Activated T-cell treated with anti-CD3 and anti-CD28 coated beads for 48 hours (primary cell): Measurements from ENCODE around the gene SLC11A1.

Experiments used
- DNase-seq: peaks from one replicate; pipeline ENCODE4 v3.0.0-alpha.2; 2020; ENCODE audit warnings: low read depth

Gene SLC11A1, protein sequence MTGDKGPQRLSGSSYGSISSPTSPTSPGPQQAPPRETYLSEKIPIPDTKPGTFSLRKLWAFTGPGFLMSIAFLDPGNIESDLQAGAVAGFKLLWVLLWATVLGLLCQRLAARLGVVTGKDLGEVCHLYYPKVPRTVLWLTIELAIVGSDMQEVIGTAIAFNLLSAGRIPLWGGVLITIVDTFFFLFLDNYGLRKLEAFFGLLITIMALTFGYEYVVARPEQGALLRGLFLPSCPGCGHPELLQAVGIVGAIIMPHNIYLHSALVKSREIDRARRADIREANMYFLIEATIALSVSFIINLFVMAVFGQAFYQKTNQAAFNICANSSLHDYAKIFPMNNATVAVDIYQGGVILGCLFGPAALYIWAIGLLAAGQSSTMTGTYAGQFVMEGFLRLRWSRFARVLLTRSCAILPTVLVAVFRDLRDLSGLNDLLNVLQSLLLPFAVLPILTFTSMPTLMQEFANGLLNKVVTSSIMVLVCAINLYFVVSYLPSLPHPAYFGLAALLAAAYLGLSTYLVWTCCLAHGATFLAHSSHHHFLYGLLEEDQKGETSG

DNA sequence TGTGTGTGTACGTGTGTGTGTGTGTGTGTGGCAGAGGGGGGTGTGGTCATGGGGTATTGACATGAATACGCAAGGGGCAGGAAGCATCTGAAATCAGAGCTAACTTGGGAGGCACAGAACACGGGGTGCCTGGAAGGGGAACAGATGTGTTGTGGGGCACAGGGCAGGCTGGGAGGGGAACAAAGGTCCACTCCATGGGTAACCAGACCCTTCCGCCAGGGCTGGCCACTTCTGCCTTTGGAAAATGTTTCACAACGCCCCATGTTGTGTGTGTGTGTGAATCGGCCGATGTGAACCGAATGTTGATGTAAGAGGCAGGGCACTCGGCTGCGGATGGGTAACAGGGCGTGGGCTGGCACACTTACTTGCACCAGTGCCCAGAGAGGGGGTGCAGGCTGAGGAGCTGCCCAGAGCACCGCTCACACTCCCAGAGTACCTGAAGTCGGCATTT is at the start of gene SLC11A1:
Gene SLC11A1, plus strand, starts transcription at position 358 of the 451 bp plus-strand sequence. CDS start 96 bp downstream, outside the sequence.
- no peak for DNase-seq

DNA sequence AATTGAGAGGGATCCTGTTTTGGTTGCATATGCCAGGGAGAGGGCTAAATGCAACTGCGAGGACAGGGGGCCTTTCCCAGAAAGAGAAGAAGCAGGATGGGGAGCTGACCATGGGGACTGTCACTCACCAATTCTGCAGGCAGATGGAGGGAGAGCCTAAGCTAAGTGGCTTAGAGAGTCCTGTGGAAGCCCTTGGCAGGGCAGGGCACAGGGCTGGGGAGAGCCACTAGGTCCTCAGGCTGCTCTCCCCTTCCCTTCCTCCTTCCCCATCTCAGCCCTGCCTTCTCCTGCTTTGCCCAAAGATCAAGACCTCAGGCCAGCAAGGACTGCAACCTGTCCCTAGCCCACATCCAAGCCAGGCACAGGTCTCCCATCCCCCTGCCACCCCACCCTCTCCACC is 49.8 kb upstream of the SLC11A1 start:
- DNase-seq, result no peak

DNA sequence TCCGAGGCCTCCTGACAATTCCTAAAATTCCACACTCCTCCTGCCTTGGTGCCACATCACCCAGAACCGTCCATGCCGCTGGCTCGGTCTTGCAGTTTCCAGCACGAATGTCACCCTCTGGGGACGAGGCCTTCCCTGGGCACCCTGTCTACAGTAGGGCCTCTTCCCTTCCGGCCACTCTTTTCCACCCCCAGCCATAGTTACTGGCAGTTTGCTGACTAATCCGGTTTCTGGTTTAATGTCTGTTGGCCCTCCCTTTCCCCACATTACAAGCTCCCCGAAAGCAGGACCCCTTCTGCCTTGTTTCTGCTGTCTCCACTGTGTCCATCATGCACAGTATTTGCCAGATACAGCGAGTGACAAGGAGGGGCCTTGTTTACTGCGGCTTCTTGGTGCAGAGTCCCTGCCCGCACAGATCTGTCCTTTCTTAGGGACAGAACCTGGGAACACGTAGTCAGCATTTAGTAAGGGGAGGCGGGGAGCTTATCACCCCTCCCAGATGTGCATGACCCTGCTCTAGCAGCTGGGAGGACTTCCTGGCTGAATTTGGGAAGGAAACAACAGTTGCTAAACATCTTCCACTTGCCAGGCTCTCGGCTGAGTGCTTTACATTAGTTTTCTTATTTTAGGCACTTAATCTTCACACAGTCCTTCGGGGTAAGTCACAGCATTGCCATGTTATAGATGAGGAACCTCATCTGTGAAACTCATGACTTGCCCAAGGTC is 49.0 kb upstream of the SLC11A1 start:
- DNase-seq, result no peak

DNA sequence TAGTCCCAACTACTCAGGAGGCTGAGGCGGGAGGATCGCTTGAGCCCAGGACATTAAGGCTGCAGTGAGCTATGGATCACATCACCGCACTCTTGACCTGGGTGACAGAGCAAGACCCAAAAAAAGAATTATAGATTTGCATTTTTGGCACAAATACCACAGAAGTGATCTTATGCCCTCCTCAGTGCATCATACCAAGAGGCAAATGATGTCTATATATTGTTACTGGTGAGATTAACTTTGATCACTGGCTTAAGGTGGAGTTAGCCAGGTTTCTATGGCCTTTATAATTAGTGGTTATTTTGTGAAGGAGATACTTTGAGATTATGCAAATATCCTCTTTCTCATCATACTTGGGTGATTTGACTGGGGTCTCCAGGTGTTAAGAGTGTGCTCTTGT is 47.5 kb upstream of the SLC11A1 start:
- no peak for DNase-seq

DNA sequence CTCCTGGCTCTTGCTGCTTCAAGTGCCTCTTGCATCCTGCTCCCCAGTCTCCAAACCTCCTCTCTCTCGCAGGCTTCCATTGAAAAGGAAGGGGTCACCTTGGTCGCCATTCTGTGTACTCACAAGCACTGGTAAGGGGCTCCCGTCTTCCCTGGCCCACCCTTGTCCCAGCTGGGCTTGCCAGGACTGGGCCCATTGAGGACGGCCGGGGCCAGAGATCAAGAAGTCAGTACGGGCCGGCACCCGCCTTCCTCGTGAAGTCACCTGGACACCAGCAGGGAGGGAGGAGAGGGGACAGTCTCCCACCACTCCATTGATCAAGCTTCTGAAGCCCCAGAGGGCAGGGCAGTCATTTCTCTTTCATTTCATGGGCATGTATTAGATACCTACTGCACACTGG is 41.4 kb upstream of the SLC11A1 start:
- DNase-seq, result no peak

DNA sequence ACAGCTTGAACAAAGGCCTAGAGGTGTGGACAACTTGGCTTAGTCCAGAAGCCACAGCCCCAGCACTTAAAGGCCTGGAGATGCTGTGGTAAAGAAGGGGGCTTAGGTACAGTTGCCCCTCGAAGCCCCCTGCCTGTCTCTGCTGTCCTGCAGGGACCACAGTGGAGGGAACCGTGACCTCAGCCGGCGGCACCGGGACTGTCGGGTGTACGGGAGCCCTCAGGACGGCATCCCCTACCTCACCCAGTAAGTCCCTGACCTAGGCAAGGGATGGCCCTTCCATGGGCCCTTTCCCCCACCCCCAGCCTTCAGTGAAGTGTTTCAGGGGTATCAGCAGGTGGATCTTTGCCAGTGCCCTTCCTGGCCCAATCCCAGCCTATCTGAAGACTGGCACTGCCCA is 40.7 kb upstream of the SLC11A1 start:
- DNase-seq, result no peak

DNA sequence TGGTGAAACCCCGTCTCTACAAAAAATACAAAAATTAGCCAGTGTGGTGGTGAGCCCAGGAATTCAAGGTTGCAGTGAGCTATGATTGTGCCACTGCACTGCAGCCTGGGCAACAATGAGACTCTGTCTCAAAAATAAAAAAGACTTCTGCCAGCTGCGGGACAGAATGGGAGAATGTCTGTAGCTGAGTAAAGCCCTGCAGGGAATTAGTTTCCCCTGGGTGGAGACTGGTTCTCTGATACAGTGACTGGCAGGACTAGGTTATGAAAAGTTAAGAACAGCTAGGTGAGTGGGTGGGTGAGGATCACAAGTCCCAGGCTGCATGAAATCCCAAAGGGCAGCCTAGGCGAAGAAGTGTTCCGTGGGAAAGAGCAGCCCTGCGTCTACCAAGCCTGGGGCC is 39.2 kb upstream of the SLC11A1 start:
- no peak for DNase-seq

DNA sequence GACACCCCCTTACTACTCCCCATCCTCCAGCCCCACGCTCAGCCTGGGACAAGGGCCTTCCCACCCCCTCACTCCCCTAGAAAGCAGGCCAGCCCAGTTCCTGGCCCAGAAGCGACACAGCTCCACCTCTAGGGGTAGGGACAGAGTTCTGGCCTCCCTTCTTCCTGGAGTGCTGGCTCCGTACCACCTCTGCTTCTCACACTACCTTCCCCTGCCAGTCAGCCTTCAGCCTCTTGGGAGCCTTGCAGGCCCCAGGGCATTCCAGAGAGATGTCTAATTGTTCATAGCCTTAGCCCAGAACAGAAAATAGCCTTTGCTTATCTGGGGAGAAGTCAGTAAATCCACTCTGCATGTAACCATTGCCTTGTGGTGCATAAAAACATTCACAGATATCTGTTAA is 38.5 kb upstream of the SLC11A1 start:
- DNase-seq, result no peak

DNA sequence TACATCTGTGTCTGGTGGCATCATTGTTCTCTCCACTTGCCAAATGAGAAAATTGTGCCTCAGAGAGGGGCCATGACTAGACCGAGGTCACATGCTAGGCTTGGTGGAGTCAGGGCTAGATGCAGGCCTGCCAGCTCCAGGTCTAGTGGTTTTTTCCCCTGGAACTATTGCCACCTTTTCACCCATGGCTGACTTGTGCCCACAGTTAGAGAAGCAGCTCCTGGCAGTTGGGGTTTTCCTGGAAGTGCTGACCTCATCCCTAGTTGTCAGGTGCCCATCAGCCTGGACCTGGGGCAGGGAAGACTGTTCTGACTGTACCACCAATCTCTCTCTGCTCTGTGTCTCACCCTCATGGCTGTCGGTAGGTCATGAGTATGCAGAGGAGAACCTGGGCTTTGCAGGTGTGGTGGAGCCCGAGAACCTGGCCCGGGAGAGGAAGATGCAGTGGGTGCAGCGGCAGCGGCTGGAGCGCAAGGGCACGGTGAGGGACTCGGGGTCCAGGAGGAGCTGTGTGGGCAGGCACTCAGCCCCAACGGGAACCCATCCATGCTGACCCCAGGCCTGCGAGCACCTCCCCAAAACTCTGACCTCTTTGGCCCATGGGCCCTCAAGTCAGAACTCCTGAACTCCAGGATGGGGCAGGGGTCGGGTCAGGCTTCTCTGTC is 37.9 kb upstream of the SLC11A1 start:
- DNase-seq, result no peak

DNA sequence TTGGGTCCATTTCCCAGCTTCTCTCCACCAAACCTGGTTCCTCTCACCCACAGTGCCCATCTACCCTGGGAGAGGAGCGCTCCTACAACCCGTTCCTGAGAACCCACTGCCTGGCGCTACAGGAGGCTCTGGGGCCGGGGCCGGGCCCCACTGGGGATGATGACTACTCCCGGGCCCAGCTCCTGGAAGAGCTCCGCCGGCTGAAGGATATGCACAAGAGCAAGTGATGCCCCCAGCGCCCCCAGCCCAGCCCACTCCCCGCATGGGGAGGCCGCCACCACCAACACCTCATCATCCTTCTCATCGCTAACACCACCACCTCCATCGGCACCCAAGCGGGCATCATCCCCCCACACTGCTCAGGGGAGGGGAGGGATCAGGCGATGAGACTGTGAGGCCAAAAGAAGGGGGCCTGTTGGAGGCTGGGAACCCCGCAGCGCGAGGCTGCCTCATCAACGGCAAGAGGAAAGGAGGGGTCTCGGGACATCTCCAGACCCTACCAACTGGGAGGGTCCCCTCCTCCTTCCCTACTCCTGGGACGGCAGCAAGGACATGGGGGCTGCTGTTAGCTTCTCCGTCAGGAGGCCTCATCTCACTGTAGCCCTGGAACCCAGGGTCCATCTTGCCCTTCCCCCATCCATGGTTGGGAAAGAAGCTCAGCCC is 37.2 kb upstream of the SLC11A1 start:
- DNase-seq, result no peak

DNA sequence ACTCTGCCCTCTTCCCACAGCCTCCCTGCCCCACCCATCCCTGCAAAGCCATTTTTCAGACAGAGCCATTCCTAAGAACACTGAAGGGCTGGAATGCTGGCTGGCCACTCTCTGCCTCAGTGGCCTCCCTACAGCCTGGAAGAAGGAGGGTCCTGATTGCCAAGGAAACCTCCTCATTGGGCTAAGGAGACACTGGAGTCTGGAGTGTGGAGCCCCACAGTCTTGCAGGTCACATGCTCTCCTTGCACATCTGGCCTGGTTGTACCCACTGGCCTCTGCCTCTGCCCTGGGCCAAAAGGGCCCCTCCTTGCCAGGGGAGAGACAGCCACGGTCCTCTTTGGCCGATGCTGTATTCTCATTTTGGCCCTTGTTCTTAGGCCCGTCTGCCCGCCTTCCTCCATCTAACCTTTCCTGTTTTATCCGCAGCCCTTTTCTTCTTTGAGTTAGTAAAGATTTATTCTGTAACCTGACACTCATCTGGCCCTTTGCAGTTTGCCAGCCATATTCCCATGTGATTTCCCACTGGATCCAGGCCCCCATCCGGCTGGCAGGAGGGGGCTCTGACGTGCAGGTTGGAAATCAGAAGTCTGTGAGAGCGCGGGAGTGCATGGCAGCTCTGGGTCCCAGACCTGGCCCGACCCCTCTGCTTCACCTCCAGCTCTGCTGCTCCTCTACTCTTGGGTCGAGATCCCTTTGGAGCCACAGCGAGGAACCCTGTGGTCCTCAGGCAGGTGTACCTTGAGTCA is 36.4 kb upstream of the SLC11A1 start:
- DNase-seq, result no peak

DNA sequence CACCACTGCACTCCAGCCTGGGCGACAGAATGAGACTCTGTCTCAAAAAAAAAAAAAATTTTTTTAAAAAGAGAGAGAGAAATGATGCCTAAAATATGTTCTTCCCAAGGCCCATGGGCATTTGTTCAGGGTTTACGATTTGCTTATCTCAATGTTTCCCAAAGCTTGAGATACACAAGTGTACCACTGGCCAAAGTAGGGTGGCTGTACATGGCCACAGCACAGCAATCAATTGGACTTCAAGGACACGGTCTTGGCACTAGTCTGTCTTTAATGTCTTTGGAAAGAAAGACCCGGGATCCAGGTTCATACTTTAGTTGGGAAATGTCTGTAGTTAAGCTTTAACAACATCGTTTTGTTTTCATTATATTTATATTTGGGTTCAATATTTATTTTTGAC is 34.9 kb upstream of the SLC11A1 start:
- no peak for DNase-seq

DNA sequence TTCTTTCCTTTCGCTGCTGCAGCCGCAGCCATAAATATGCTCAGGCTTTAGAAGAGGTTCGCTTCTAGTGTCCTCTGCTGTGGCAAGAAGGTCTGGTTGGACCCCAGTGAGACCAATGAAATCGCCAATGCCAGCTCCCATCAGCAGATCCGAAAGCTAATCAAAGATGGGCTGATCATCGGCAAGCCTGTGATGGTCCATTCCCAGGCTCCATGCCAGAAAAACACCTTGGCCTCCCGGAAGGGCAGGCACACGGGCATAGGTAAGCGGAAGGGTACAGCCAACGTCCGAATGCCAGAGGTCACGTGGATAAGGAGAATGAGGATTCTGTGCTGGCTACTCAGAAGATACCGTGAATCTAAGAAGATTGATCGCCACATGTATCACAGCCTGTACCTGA is 28.0 kb upstream of the SLC11A1 start:
- DNase-seq, result no peak

DNA sequence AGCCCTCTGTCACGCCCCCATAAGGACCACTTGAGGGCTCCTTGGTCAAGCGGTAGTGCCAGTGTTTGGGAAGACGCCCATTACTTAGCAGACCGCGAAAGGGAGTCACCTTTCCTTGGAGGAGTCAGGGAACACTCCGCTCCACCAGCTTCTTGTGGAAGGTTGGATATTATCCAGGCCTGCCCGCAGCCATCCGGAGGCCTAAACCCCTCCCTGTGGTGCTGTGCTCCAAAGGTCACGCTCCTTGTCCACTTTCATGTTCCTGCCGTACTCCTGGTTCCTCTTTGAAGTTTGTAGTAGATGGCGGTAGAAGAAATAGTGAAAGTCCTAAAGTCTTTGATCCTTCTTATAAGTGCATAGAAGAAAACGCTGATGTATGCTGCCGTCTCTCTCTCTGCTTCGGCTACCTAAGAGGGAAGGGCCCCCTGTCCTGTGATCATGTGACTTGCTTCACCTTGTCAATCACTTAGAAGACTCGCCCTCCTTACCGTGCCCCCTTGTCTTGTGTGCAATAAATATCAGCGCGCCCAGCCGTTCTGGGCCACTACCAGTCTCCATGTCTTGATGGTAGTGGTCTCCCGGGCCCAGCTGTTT is 27.1 kb upstream of the SLC11A1 start:
- DNase-seq, result no peak

DNA sequence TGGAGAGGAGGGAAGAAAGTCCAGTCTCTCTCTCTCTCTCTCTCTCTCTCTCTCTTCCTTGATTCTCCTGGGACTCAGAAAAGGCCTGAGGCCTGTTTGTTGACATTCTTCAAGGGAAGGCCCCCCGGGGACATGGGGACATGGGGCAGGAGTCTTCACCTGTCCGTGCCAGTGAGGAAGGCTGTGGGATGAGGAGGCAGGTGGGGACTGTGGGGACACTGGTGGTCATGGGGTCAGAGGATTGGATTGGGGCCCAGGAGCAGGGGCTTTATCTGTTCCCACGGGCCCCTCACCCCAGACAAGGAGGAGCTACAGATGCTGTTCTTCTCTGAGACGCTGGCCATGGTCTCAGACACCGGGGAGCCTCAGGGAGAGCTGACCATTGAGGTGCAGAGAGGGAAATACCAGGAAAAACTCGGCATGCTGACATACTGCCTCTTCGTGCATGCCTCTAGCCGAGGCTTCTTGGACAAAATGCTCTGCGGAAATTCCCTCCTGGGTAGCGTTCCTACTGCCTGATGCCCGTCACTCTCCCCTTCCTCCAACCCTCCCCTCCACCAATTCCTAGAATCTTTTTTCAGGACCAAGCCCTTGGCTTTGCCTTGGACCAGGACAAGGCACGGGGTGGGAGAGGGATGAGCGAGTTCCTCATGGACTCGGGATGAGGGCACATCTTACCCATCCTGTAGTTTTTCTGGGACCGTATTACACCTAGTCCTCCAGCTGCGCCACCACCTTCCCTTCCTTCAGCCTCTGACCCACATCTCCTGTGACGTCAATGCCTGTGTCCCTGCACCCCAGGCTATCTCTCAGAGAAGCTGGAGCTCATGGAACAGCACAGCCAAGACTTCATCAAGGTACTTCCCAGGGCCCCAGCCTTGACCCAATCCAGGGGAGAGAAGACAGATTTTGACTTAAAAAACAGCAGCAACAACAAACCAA is 24.6 kb upstream of the SLC11A1 start:
- DNase-seq, result no peak

DNA sequence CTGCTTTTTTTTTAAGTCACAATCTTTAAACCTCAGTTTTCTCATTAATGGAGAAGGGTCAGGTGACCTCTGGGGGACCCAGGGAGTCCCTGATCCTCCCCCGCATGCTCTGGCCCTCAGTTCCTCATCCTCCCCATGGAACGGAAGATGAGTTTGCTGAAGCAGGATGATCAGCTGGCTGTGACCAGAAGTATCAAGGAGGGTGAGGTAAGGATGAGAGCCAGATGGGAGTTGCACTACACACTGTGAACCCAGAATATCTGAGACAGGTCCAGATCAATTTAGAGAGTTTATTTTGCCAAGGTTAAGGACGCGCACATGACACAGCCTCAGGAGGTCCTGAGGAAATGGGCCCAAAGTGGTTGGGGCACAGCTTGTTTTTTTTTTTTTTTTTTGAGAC is 21.6 kb upstream of the SLC11A1 start:
- DNase-seq, result no peak

DNA sequence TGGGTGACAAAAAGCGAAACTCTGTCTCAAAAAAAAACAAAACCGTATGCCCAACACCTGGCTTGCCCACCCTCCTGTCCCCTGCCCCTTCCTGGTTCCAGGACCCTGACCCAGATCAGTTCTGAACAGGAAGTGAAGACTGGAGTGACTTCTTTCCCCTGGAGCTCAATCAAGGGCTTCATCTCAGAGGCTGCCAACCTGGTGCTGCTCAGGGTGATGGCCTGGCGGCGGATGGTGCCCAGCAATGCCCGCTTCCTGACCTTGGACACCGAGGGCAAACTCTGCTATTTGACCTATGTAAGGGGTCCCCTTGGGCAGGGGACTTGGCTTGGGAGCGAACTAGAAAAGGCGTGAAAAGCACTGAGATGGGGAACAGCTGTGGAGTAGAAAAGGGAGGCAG is 19.5 kb upstream of the SLC11A1 start:
- no peak for DNase-seq

DNA sequence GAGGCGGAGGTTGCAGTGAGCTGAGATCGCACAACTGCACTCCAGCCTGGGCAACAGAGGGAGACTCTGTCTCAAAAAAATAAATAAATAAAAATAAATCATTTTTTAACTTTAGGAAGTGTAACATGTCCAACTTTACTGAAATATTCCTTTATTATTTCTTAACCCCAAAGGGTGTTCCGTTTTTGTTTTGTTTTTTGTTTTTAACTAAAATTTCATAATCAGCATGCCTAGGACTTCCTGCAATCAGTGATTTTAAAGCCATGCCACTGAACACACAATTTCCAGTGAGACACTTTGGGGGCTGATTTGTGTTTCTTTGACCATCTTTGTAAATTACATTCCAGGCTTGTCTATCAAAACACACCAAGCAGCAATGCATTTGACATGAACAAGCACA is 18.3 kb upstream of the SLC11A1 start:
- DNase-seq, result no peak

DNA sequence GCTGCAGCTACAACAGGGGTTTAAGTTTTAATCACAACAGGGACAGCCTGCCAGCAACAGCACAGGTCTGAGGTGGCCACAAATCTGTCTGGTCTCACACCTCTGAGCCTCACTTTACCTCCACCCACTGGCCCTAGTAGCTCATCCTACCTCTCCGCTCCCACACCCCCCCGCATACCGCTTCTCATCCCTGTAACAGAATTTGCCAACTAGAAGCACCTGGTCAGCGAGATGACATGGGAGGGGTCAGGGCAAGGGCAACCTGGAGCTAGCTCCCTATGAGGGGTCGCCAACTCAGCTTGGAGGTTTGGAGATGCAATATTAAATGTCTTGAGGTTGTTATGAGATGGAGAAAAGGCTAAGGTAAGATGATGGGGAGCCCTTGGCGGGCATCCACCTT is 17.9 kb upstream of the SLC11A1 start:
- DNase-seq, result no peak
